SHP77 (cell line): ENCODE data around the gene EIF4E3.

ENCODE experiments used
- DNase-seq, 2 experiments: peaks; one replicate each; lab custom pipeline; 2025; lab: John Stamatoyannopoulos, UW

Gene EIF4E3

DNA sequence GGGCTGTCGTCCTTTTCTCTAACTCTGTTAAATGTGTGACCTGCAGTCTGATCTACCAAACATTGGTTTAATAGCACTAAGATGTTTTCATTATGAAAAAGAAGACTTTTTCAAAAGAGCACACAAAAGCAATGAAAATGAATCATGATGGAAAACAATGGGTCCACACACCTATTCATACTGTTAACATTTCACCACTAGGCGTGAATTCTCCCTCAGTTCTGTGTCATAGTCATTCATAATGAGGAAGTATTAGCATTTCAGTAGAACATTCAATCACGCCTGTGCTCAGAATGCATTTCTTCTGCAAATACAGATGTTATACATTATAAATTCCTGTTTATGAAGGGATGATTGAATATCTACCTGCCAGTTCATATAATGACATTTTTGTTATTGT, 35.9 kb downstream of the EIF4E3 start:
- DNase-seq: no peak

DNA sequence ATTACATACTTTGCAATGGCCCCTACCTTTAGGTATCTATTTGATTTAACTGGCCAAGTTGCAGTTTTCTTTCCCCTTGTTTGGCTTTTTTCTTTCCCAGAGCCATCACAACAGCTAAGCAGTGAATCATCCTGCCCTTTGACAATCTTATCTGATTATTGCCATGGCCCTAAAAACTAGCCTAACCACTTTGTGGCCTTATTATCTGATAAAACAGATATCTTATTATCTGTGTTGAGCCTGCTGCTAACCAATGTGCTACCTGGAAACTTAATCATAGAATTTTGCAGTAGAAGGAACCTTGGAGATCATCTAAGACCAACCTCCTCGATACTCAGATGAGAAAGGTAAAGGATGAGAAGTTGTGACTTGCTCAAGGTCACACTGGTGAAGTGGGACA, 37.1 kb downstream of the EIF4E3 start:
- no peak for DNase-seq

DNA sequence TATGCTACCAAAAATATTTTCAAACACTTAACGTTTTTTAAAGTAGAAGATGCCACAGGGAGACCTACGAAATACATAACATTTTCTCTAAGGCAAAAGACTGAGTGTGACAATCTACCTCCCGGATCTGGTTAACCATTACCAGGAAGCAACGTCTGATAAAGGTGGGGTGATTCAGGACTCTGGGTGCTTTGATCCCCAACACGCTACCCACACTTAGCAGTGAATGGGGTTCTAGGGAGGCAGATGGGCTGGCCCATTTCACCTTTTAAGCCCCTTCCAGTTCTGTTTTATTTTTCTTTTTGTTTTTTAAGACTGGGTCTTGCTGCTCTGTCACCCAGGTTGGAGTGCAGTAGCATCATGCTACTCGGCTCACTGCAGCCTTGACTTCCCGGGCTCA, 39.5 kb downstream of the EIF4E3 start:
- DNase-seq: no peak

DNA sequence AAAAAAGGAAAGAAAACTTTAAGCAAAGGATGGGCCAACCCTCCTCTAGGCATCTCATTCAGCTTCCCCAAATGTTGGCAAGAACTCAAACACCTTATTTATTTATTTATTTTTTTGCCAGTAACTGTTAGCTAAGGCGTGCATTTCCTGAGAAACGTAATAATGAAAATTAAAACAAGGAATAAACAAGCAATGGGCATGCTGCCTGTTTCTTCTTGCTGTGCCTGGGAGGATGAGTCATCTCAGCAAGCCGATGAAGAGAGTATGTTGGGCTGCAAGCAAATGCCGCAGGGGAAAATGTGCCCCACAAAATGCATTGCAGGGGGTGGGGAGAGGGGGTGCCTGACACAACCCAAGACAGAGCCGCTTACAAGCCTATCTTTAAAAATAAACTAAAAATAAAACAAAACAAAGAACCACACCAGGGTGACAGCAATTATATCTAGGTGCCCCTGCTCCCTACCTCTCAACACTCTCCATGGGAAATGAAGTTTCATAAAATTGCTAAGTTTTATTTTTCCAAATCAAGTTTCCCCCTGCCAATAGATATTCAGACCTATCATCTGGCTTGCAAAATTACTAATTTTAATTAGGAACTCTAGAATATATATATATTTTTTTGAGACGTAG, 40.3 kb downstream of the EIF4E3 start:
- no peak for DNase-seq

DNA sequence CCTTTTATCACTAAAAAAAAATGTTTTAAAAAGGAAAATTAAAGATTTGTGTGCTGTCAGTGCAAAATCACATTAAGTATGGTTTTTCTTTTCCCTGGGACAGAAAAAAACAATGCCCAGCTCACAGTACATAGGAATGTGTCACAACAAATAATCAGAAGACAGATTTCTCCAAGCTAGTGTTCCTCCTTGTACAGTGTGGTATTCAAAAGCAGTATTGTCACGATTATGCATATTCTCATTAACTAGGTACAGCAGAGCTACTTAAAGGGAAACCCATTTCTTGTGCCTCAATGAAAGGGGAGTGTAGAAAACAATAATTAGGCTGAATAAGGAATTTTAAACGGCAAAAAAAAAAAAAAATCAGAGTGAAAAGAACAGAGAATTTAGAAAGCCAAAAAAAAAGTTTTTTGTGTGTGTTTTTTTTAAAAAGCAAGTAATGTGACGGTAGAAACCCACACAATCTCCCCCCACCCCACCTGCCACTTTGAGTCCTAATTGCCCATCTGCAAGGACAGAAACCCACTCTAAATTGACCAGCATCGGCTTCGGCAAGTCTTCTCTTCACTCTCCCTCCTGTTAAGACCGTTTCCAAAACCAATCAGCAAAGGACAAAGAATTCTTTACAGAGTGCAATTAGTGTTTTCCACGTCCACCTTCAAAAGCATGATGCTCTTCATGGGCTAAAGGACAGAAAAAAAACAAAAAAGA, 41.0 kb downstream of the EIF4E3 start:
- no peak for DNase-seq

DNA sequence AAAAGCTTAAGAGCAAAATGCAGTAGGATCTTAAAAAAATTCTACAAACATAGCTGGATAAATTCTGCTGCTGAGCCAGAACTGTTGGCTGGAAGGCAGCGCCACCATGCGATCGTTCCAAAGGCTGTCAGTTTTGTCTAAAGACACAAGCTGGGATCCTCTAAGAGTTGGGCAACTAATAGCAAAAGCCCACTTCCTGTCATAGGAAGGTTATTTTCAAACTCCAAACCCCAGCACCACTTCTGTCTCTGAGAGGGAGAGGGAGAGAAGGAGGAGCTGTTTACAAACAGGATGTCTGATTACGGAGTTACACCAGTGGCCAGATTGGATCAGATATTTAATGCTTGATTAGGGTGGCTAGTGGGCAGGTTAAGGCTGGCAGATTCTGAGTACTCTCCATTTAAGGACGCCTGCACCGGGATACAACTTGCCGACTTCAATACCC, 44.0 kb downstream of the EIF4E3 start:
- peak in 1 of 2 experiments; percentile 32 for DNase-seq

DNA sequence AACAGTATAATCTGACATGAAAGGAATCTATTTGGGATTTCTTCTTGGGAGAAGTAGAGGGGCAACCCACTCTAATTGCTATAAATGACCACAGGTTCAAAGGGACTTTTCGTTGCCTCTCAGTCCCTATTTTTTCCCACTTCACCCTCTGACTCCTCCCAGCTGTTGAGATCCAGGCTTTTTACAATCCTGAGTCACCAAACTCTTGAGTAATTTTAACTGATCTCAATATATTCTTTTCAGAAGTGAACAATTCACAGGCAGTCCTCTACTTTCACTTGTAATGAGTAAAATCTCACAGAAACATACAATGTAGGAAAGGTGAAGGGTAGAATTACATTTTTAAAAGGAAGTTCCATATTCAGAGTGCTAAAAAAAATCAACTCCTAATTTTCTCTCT, 44.6 kb downstream of the EIF4E3 start:
- no peak for DNase-seq

DNA sequence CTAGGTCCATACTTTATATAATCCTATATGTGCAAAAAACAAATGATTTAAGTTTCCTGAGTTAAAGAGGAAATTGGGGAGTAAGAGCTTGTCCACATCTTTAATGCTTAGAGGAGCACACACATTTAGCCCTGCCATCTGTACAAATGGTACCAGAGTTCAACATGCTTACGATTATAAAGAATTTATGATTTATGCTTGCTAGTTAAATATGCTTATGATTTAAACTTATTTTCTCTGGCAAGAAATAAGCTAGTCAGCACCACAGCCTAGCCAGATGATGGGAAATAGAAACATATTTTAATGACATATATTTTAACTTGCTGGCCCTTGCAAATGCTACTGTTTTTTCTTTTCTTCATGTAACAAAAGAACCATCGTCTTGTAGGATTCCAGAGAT, 48.3 kb downstream of the EIF4E3 start:
- no peak for DNase-seq

DNA sequence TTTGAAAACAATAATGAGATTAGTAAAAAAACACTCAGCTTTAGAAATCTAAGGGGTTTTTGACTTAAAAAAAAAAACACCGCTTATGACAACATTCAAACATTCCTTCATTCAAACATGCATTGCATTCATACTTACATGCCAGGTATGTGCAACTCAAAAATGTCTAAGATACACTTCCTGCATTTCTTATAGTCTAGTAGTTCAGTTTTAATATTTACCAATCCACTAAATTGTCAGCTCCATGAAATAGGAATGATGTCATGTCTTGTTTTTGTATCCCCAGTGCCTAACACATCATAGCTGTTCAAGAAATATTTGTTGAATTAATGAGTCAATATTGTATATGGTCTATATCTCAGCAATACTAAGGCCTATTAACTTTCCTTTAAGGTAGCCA, 51.7 kb downstream of the EIF4E3 start:
- no peak for DNase-seq

DNA sequence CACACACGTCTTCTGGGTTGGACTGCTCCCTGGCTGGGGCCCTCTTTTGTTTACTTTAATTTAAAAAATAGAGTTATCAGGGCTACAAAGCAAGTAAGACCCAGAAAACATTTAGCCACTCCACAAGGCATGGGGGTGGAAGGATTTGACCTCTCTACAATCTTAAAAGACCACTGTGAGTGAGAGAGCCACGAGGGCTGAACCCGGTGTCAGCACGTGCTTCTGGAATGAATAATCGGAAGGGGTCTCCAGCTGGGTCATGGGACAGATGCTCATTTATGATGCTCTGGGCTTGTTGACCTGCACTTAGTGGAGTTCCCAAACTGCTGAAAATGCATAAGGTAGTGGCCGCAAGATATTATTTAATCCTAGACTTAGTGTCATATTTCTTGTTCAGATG, 52.4 kb downstream of the EIF4E3 start:
- no peak for DNase-seq

DNA sequence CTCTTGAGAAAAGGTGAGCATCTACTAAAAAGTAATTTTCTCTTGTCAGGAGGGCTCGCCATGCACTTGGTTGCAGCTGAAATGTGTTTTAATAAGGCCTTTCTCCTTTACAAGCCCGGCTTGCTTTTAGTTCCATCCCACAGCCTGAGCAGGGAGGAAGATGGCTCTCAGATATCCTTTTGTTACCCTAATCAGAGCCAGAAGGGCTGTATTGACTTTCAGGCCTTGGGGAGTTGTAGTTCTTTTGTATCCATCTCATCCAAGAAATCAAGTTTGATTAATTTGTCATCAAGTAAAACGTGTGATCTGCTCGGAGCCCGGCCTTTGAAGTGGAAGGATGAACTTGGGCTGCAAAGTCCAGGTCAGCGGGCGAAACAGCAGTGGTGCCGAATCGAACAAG, 52.9 kb downstream of the EIF4E3 start:
- DNase-seq: no peak

DNA sequence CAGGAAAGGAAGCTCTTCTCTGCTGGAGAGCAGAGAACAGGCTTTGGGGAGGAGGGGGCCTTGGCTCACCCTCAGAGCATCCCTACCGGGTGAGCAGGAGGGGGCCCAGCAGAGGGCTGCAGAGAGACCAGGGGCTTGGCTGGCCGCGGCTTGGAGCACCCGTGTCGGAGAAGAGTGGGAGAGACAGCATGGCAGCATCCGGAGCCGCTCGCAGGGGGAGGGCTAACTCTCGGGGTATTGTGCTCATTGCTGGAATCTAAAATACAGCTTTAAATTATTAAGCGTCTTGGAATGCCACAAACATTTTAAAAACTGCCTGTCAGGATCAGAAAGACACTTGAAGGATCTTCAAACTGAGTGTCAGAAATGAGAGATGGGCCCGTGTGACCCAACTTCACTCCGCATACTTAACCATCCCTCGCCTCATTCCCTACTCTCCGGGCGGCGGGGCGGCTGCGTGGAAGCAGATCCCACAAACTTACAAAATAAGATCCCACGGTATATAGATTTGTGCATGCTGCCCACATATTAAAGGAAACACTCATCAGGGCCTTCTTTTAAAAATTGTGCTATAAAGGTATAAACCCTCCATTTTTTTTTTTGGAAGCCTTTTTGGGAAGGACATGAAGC, 53.9 kb downstream of the EIF4E3 start:
- DNase-seq: no peak

DNA sequence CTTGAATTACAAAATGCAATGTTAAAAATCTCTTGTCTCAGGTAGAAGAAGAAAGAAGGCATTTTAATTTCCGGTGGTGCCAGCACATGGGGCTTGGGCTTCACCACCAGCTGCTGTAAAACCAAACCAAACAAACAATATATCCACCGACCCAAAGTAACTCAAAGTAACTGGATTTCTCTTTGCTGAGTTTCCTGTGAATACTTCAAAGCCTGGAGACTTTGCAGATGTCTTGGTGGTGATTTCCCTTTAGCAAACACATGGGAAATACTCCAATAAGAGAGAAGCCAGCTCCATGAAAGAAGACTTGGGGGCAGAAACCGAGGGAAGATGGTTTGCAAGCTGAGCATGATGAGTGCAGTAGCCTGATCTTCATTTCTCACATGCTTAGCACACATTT, 62.6 kb downstream of the EIF4E3 start:
- no peak for DNase-seq

DNA sequence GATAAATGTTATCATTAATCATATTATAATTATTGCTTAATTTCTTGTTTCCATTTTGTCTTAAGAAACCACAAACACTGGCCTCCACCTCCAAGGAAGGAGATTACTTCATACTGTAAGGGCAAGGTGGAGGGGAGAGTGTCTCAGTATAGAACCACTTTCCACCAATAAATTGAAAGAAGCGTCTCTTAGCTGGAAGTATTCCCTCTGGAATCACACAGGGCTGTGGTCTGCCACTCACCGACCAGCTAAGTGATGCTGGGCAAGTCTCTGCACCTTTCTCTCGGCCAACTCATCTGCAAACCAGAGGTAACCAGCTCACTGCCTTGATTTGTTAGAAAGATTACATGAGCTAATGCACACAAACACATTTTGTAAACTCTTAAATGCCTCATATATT, 63.1 kb downstream of the EIF4E3 start:
- DNase-seq: no peak

DNA sequence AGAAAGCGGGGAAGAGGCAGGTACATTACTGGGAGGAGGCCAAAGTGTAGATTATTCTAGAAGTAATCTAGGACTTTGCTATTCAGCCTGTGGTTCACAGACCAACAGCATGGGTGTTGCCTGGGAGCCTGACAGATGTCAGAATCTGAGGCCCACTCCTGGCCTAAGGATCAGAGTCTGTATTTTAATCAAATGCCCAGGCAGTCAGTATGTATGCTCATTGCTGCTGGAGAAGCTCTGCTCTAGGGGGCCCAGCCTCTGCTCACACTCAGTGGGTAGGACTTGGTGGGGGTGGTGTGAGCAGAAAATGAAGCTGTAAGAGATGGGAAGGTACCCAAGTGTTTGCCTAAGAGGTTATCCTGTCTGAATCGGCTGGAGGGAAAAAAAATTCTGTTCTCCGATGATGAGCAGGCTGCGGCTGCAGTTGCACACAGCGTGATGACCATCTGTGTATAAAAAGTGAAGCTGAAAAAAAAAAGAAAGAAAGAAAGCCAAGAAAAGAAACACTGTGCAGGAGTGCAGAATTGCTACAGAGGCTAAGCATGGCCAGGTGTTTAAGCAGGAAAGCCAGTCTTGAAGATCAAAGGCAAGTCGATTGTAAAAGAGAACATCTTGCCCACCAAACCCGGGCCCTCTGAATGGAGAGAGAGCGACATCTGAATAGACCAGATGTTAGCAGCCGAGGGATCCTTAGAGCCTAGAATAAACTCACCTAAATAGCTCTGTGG, 65.2 kb downstream of the EIF4E3 start:
- DNase-seq: no peak

DNA sequence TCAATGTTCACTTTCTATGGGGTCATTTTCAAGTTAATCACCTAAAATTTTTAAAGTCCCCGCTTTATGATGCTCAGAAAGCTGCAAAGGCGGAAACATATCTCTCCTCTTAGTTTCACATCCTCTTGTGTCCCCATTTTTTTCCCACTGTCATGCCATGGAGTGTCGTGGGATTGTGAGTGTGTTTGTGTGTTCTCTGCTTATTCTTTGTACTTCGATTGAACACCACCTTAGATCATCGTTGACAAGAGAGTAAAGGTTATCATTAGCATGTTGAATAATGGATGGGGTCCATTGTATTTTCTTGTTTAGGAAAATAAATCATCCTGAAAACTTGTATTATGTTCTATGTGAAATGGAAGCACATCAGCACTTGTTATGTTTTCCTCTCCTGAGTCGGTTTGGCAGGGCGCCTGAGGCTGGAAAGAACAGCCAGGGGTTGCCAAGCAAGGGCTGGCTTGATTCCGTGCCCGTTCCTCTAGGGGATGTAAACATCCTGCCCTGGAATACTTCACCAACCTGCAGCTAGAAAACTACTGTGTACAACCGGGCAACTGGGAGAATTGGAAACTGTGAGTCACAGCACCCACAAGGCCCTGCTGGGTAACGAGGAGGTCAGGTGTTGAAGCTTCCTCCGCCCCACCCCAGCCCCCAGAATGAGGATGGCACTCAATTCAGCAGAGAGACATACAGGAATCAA, 67.2 kb downstream of the EIF4E3 start:
- DNase-seq: no peak

DNA sequence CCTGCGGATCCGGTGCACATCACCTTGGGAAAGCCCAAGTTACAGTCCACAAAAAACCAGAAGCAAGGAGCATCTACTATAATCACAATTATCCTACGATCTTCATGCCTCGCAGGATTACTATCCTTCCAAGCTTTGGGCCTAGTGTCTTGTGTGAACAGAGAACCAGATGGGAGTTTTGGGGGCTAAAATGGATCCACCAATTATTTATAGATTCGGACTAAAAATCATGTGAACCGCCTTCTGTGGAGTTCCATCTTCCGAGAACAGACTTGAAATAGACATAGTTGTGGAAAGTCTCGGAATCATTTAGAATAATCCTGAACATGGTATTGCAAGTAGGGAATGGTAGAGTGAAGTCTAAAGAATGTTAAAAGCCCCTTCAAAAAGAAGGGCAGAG, 70.1 kb downstream of the EIF4E3 start:
- no peak for DNase-seq

DNA sequence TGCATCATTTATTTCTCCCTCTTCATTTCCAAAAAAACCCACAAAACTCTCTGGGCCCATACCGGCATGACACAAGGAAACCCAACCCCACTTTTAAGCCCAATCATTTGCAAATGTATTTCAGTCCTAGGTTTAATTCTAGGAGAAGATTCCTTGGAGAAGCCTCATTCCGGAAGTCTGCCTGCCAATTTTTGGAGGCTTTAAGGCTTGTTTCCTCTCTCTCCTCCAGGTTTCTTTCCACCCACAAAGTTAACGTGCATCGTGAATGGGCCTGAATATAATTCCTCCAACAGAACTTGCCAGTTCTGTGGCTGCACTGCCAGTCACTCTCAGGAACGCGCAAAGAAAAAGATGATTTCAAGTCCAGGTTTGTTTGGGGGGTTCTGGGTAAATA, 71.8 kb downstream of the EIF4E3 start:
- no peak for DNase-seq

DNA sequence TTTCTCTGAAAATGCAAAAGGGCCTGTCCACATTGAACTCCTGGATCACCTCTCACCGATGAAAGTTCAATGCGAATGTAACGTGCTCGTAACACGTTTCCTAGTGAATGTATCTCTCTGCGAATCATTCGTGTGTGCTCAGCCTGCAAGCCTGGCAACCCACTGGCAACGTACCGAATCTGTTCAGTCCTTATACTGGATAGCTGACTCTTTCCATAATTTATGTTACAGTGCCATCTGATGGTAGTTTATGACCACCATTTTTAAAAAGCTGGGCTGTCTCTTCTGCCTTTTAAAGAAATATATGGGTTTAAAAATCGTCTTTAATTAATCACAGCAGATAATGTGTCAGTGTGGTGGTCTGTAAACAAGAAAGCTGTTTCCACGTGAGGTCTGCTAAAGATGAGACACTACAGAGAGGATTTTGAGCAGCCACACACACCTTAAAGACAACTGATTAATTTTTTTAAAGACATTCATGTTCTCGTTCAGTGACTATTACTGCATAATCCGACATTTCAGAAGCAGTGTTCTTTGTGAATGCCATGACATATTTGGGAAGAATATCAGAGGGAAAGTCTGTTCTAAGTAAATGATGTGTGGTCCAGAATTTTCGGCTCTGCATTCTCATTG, 72.3 kb downstream of the EIF4E3 start:
- peak; percentile 61 to 76 for DNase-seq

DNA sequence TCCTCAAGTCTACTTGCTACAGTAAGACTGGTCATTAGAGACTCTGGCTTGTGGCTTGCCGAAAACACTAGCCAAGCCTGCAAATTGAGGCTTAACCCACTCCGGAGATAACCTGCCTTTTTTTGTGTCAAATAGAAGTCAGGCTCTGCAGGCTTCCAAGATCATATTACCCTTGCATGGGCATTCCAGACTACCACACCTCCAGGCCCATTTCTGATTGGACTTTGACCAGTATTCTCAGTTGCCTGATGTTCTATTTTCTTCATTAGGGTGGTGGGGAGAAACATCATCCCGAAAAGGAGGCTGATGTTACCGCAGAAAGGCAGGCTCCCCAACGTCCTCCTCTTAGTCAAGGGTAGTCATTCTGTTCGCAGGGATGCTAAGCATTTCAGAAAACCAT, 73.6 kb downstream of the EIF4E3 start:
- DNase-seq: no peak

DNA sequence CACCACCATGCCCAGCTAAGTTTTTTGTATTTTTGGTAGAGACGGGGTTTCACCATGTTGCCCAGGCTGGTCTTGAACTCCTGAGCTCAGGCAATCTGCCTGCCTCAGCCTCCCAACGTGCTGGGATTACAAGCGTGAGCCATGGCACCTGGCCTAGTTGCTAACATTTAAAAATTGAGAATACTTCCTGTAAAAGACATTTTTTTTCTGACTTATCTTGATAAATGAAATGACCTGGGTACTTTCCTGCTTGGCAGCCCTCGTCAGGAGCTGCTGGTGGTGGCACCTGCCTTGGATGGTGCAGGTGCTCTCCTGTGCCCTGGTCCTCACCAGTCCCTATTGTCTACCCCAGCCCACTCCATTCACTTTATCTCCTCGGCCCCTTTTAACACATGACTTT, 74.8 kb downstream of the EIF4E3 start:
- DNase-seq: no peak

DNA sequence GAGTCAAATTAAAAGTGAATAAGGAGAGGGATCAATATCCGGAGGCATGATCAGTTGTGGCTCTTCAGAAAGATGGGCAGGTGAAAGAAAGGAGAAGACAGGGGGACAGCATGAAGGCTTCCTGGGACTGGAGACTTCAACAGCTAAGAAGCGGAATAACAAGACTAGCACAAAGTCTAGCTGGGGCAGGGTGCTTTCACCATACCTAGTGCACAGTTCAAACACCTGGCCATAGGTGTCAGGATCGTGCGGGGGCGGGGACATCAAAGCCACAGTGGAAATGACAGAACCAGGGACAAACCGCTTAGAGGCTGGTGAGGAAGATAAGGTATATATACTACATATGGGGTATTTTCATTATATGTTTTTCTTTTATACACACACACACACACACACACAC, 75.4 kb downstream of the EIF4E3 start:
- no peak for DNase-seq
